ENCODE measurements around the gene SETMAR. TPM values are rescaled to one million over a fixed set of nuclear protein-coding genes. Genes with fewer than 3 reads are reported as not detected.

SETMAR gene
- total RNA-seq, 2 experiments from 2014 or later: 10.0 to 12.6 TPM

DNA sequence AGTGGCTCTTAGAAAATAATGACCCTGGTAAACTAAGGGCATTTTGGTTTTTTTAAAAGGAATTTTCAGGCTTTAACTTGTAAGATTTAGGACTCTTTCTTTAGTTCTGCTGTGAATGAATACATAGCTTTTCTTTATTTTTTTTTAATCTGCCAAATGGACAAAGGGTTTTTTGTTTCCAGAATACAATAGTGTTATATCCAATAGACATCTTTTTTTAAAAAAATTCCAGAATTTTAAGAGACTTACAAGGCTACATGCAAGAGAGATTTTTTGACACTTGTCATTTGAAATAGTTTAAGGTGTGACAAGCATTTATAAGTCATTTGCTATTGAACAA, 38.1 kb downstream of the SETMAR start:
- ATAC-seq (no peak), DNase-seq (no peak)
- CTCF ChIA-PET: interaction anchor here (1.4 to 2.4 kb wide), 2 partner anchors 10 to 154 kb away, joined by 4 to 17 read pairs; no protein-coding TSS in a partner anchor
- Mint-ChIP-seq H3K36me3 (no peaks in the 10 kb centered on the region), H3K4me1 (peaks cover 6% of the 10 kb centered on the region), H3K4me3 (no peak overlapping the region), H3K27me3 (no peaks in the 10 kb centered on the region), H3K27ac (no peak overlapping the region), H3K9me3 (ENCODE audit: low read depth) (no peaks in the 10 kb centered on the region)

DNA sequence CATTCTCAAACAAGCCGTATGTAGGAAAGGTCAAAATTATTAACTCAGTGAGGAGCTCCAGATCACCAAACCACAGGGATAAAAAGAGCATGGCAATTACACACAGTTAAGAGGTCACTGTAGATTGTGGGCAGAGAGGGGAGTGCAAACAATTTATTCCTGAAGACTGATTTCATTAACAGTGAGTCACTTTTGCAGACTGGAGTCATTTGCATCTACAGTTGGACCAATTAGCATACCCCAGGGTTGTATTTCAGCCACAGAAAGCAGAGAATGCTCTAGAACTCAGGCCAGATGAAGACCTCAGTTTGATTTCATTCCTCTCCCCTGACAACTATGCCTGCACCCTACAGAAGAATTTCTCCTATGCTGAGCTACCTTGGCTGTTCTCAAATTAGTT, 40.1 kb downstream of the SETMAR start:
- no peak overlapping the region for H3K4me3 Mint-ChIP-seq
- ATAC-seq (no peak), DNase-seq (no peak)
- H3K4me1 Mint-ChIP-seq: peaks cover 6% of the 10 kb centered on the region
- no peak overlapping the region for H3K27ac Mint-ChIP-seq
- H3K36me3 Mint-ChIP-seq: no peaks in the 10 kb centered on the region
- H3K9me3 Mint-ChIP-seq (ENCODE audit: low read depth): no peaks in the 10 kb centered on the region
- no peaks in the 10 kb centered on the region for H3K27me3 Mint-ChIP-seq
- CTCF ChIA-PET: interaction anchor here (0.5 to 1.1 kb wide), 2 partner anchors 32 to 368 kb away, joined by 3 read pairs; no protein-coding TSS in a partner anchor

DNA sequence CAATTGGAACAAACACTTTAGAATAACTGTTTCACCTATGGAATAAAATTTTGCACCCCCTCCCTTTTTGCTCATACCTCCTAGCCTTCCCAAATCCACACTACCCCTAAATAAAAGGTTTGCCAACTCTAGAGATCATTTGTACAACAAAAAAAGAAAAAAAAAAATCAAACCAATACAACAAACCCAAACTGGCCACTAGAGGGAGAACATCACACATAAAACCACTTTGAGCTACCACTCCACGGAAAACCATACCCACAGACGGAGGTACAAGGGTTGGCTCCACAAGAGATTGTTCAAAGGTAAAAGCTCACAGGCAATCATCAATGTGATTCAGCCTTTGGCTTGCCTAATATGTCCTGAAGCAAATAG, 47.6 kb downstream of the SETMAR start:
- peak; percentile 80 for ATAC-seq
- peak; percentile 77 for DNase-seq
- H3K4me1 Mint-ChIP-seq: peaks cover 26% of the 10 kb centered on the region
- H3K27ac Mint-ChIP-seq: peak overlapping the region; percentile 71
- H3K27me3 Mint-ChIP-seq: no peaks in the 10 kb centered on the region
- no peaks in the 10 kb centered on the region for H3K9me3 Mint-ChIP-seq (ENCODE audit: low read depth)
- H3K4me3 Mint-ChIP-seq: peak overlapping the region; percentile 71
- CTCF ChIA-PET: interaction anchor here (0.7 to 2.5 kb wide), 54 partner anchors 8 to 870 kb away, joined by 3 to 49 read pairs (median 4); partner anchors contain the start of genes ITPR1 and SUMF1
- peaks cover 1% of the 10 kb centered on the region for H3K36me3 Mint-ChIP-seq

DNA sequence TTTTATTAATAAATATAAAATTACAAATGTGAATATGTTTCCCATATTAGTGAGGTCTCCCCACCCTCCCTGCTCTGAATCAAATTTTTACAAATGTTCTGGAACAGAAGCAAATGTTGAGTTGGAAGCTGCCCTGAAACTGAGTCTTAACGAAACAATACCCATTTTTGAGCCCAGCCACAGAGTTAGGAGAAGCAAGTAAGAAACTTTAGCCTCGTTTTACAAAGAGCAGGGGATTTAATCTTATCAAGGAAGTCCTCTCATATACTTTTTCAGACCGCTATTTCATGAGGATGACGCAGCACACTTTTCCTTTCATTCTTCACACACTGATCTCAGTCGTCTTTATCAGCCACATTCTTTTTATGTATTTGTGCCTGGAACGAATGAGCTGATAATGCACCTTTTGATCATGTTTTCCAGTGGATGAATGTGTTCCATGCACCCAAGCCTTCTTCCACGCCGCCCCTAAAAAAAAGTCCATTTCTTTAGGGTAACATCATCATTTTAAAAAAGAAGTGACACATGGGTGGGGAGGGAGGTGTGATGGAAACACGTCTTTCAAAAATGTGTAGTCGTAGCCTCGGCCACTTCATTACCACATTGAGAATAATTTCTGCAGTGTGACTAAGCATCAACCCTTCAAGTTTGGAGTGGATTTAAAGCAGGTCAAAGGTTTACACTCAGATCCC, 48.1 kb downstream of the SETMAR start:
- Mint-ChIP-seq H3K4me1 (peaks cover 26% of the 10 kb centered on the region), H3K36me3 (peaks cover 1% of the 10 kb centered on the region), H3K4me3 (peak overlapping the region; percentile 71), H3K27me3 (no peaks in the 10 kb centered on the region), H3K9me3 (ENCODE audit: low read depth) (no peaks in the 10 kb centered on the region), H3K27ac (peak overlapping the region; percentile 88)
- ATAC-seq: peak; percentile 70
- peak; percentile 53 for DNase-seq
- CTCF ChIA-PET: interaction anchor here (0.7 to 2.5 kb wide), 53 partner anchors 8 to 870 kb away, joined by 3 to 49 read pairs (median 4); partner anchors contain the start of genes ITPR1 and SUMF1

DNA sequence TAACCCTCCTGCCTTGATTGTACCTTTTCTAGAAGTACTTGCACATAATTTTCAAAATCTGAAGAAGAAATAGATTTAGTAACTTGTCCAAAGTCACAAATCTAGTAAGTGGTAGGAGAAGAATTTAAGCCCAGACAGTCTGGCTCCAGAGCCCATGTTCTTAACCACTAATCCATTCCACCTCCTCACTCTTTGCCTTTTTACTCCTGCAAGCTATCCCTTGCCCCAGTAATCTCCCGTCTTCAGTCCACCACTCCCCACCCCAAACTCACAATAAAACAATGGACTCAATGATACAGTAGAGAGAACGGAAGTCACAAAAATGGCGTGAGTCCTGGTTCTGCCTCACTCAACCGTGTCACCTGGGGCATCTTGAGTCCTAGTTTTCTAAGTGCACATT, 48.7 kb downstream of the SETMAR start:
- no peak for DNase-seq
- CTCF ChIA-PET: interaction anchor here (0.7 to 2.5 kb wide), 19 partner anchors 10 to 369 kb away, joined by 3 to 49 read pairs (median 5); partner anchors contain the start of genes ITPR1 and SUMF1
- Mint-ChIP-seq H3K27ac (peak overlapping the region; percentile 88), H3K27me3 (no peaks in the 10 kb centered on the region), H3K4me1 (peaks cover 26% of the 10 kb centered on the region), H3K36me3 (peaks cover 1% of the 10 kb centered on the region), H3K9me3 (ENCODE audit: low read depth) (no peaks in the 10 kb centered on the region), H3K4me3 (peak overlapping the region; percentile 71)
- no peak for ATAC-seq

DNA sequence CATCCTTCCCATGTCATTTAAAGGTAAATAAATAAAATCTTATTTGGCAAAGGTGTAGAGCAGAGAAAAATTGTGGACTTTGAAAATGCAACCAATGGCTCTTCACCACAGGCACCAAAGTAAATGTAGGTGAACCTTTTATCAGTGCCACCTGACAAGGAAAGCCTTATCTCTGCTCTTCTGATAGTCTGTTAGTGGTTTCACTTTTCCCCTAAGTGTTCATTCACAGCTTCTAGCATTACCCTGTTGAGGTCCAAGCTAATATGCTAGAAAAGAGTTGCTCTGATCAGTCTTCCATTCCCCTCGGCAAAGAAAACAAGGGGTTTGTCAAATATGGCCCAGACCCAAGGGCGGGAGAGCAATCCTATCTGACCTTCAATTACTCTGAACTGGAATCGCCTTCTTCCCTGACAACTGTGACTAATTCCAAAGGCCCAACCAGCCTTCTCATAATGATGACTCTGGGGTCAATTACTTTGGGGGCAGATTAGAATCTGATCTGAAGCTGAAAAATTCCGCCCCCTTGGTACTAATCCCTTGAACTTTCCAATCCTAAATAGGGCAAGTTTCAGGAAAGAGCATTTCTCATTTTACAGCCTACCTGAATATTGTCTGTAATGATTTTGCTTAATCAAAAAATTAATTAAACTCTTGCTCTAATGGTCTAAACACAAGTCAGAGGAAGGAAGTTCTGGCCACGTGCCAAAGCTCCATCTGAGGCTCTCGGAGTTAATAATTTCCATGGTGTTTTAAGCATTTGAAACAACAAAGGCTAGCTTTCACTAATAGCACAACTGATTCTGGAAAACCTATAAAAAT, 52.4 kb downstream of the SETMAR start:
- ATAC-seq (no peak), DNase-seq (no peak)
- no peak overlapping the region for H3K4me3 Mint-ChIP-seq
- H3K4me1 Mint-ChIP-seq: peaks cover 25% of the 10 kb centered on the region
- H3K27me3 Mint-ChIP-seq: no peaks in the 10 kb centered on the region
- no peak overlapping the region for H3K27ac Mint-ChIP-seq
- peaks cover 4% of the 10 kb centered on the region for H3K36me3 Mint-ChIP-seq
- CTCF ChIA-PET: no interaction called here
- no peaks in the 10 kb centered on the region for H3K9me3 Mint-ChIP-seq (ENCODE audit: low read depth)

DNA sequence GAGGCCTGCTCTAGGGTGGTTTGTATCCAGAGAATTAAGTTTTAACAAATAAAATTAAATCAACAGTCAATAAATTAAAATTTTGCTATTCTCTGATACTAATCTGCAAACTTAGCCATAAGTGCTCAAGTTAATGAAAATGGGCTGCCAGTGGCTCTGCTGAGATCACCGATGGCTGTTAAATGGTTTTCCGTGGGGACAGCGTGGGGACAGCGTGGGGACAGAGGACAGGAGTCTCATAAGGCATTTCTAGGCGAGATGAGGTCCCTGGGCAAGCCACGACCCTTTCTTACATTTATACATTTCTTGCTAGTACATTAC, 53.0 kb downstream of the SETMAR start:
- Mint-ChIP-seq H3K36me3 (peaks cover 4% of the 10 kb centered on the region), H3K4me3 (no peak overlapping the region), H3K4me1 (peaks cover 21% of the 10 kb centered on the region), H3K27me3 (no peaks in the 10 kb centered on the region), H3K9me3 (ENCODE audit: low read depth) (no peaks in the 10 kb centered on the region), H3K27ac (no peak overlapping the region)
- no peak for ATAC-seq
- CTCF ChIA-PET: no interaction called here
- no peak for DNase-seq

DNA sequence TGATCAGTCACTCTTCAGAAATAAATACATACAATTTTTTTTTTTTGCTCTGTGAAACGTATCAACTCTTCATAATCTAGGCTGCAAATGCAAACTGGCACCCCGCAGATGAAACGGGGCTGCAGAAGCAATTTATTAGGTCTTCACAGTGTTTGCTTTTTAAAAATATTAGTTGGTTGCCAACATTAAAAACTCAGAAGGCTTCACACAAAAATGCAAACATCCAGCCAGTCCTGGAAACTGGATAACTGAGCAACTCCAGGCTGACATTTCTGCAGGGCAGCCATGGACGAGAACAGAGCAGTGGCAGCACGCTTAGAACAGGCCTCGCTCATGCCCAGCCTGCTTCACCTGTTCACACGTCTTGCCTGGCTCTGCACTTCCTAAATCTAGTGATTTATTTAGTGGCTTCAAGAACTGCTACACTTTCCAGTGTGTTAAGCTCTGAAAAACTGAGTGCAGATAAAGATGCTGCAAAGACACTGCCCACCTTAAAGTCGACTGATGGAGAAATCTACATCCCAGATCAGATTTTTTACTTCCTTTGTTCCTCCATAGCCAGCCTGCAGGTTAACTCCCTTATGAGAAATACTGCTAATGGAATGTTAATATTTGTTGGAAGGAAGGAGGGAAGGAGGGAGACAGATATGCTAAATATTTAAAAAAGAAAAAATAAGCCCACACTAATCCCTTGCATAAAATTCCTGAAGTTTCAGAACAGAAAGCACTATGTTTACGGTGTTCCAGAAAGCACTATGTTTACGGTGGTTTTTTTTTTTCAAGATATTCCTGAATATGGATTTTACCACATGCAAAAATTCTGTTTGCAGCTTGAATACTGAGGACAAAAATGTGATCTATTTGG, 53.6 kb downstream of the SETMAR start:
- CTCF ChIA-PET: no interaction called here
- Mint-ChIP-seq H3K36me3 (peaks cover 4% of the 10 kb centered on the region), H3K27me3 (no peaks in the 10 kb centered on the region), H3K27ac (no peak overlapping the region), H3K4me3 (no peak overlapping the region), H3K4me1 (peaks cover 15% of the 10 kb centered on the region), H3K9me3 (ENCODE audit: low read depth) (no peaks in the 10 kb centered on the region)
- no peak for ATAC-seq
- DNase-seq: no peak

DNA sequence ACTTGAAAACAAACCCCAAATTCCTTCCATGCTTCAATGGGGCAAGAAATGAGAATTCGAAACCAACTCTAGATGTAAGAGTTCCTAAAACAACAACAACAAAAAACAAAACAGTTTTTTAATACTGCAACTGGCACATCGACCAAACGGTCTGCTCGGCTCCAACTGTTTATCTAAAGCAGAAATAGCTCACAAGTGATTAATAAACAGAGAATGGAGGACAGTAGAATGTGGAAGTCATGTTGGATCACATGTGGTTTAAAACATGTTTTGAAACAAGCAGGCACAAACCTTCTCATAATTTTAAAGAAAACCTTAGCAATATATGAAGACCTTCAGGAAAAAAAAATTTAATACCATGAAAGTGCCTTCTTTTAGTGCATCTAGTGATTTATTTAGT, 55.1 kb downstream of the SETMAR start:
- CTCF ChIA-PET: no interaction called here
- H3K27ac Mint-ChIP-seq: no peak overlapping the region

DNA sequence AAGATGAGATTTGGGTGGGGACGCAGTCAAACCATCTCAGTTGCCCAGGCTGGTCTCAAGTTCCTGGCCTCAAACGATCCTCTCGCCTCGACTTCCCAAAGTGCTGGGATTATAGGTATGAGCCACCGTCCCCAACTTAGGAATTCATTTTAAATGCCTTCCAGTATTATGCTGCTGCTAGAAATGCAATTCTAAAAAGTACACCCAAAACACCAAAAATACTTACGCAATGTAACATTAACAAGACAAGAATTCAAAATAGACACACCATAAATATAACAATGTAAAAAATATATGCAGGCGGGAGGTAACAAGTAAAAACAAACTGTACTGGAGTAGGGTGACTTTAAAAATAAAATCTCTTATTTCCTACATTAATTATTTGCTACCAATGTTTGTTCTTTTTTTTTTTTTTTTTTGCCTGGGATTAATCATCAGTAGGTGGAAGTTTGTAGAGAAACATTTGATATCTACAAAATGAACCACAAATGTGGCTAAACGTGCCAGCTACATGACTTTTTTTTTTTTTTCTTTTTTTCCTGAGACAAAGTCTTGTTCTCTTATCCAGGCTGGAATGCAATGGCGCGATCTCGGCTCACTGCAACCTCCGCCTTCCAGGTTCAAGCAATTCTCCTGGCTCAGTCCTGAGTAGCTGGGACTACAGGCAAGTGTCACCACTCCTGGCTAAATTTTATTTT, 56.8 kb downstream of the SETMAR start:
- Mint-ChIP-seq H3K27ac (no peak overlapping the region), H3K4me3 (no peak overlapping the region), H3K9me3 (ENCODE audit: low read depth) (no peaks in the 10 kb centered on the region), H3K4me1 (peaks cover 4% of the 10 kb centered on the region), H3K36me3 (peaks cover 4% of the 10 kb centered on the region), H3K27me3 (no peaks in the 10 kb centered on the region)
- no peak for DNase-seq
- CTCF ChIA-PET: interaction anchor here (0.6 to 0.7 kb wide), 3 partner anchors 92 to 517 kb away, joined by 3 read pairs; no protein-coding TSS in a partner anchor
- no peak for ATAC-seq

More for the DNA sequence above, 55.1 kb downstream of the SETMAR start:
- ATAC-seq: no peak
- H3K4me3 Mint-ChIP-seq: no peak overlapping the region
- DNase-seq: no peak
- H3K4me1 Mint-ChIP-seq: peaks cover 4% of the 10 kb centered on the region
- peaks cover 4% of the 10 kb centered on the region for H3K36me3 Mint-ChIP-seq
- H3K27me3 Mint-ChIP-seq: no peaks in the 10 kb centered on the region
- H3K9me3 Mint-ChIP-seq (ENCODE audit: low read depth): no peaks in the 10 kb centered on the region

DNA sequence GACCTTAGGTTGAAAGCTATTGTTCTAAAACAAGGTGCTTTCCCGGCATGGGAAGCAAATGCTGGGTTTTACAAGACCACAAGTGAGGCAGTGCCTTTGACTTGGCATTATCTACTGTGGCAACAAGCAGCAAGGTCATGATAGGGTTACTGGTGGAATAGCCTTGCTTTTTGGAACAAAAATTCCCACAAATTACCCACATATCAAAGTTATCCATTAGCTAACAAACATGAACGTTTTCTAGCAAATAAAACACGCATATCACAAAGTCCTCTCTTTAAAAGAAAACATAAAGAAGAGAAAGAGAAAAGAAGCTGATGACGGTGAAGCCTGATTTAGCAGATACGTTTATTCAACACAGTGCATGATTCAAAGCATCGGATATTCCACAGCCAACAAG, 57.6 kb downstream of the SETMAR start:
- peaks cover 4% of the 10 kb centered on the region for H3K36me3 Mint-ChIP-seq
- DNase-seq (no peak), ATAC-seq (no peak)
- no peaks in the 10 kb centered on the region for H3K27me3 Mint-ChIP-seq
- CTCF ChIA-PET: interaction anchor here (1.0 to 1.4 kb wide), 3 partner anchors 8 to 31 kb away, joined by 3 to 4 read pairs (median 3); no protein-coding TSS in a partner anchor
- no peaks in the 10 kb centered on the region for H3K4me1 Mint-ChIP-seq
- no peaks in the 10 kb centered on the region for H3K9me3 Mint-ChIP-seq (ENCODE audit: low read depth)
- H3K27ac Mint-ChIP-seq: no peak overlapping the region
- no peak overlapping the region for H3K4me3 Mint-ChIP-seq

DNA sequence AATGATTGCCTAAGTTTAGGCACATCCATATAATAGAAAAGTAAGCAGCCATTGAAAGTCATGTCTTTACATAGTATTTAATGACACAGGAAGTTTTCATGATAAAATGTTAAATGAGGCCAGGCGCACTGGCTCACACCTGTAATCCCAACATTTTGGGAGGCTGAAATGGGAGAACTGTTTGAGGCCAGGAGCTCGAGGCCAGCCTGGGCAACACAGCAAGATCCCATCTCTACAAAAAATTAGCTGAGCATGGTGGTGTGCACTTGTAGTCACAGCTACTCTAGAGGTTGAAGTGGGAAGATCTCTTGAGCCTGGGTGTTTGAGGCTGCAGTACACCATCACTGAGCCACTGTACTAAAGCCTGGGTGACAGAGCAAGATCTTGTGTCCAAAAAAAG, 59.4 kb downstream of the SETMAR start:
- no peak overlapping the region for H3K4me3 Mint-ChIP-seq
- no peak for ATAC-seq
- no peak for DNase-seq
- H3K9me3 Mint-ChIP-seq (ENCODE audit: low read depth): no peaks in the 10 kb centered on the region
- CTCF ChIA-PET: no interaction called here
- H3K27me3 Mint-ChIP-seq: no peaks in the 10 kb centered on the region
- H3K27ac Mint-ChIP-seq: no peak overlapping the region
- peaks cover 4% of the 10 kb centered on the region for H3K36me3 Mint-ChIP-seq
- no peaks in the 10 kb centered on the region for H3K4me1 Mint-ChIP-seq
